ENCODE results near the gene AK4.

The AK4 gene

GRCh38 chr1:65255656-65256050 lies 107.7 kb downstream of the AK4 start:
- Mint-ChIP-seq H3K4me3 (peak overlapping the region; percentile 90), H3K9me3 (ENCODE audit: low read depth) (no peaks in the 10 kb centered on the region), H3K4me1 (ENCODE audit: low read depth) (peaks cover 22% of the 10 kb centered on the region), H3K36me3 (no peaks in the 10 kb centered on the region), H3K27ac (no peak overlapping the region), H3K27me3 (peaks cover 5% of the 10 kb centered on the region)

GRCh38 chr1:65256860-65257708 lies 109.1 kb downstream of the AK4 start:
- no peak overlapping the region for H3K27ac Mint-ChIP-seq
- no peaks in the 10 kb centered on the region for H3K36me3 Mint-ChIP-seq
- peaks cover 29% of the 10 kb centered on the region for H3K4me1 Mint-ChIP-seq (ENCODE audit: low read depth)
- H3K4me3 Mint-ChIP-seq = no peak overlapping the region
- H3K27me3 Mint-ChIP-seq = peaks cover 5% of the 10 kb centered on the region
- H3K9me3 Mint-ChIP-seq (ENCODE audit: low read depth) = no peaks in the 10 kb centered on the region

DNA sequence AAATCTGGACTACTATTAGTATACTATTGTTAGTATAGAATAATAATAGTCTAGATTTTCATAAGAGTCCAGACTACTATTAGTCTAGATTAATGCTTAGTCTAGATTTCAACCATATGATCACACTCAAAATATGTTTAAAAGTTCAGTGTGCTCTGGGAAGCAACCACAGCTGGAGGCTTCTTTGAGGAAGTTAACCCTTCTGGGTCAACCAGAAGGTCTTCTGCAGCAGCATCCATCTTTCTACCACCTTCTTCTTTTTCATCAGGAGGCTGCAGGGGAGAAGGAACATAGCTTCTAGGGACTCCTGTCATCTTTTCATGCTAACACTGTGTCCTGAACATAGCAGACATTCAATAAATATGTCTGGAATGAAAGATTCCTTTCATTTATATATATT lies 110.1 kb downstream of the AK4 start:
- Mint-ChIP-seq H3K4me1 (ENCODE audit: low read depth) (peaks cover 27% of the 10 kb centered on the region), H3K4me3 (no peak overlapping the region), H3K9me3 (ENCODE audit: low read depth) (no peaks in the 10 kb centered on the region), H3K36me3 (no peaks in the 10 kb centered on the region), H3K27me3 (peaks cover 4% of the 10 kb centered on the region), H3K27ac (no peak overlapping the region)

GRCh38 chr1:65259816-65260215 lies 111.8 kb downstream of the AK4 start:
- Mint-ChIP-seq H3K4me3 (no peak overlapping the region), H3K27ac (no peak overlapping the region), H3K4me1 (ENCODE audit: low read depth) (peaks cover 28% of the 10 kb centered on the region)

DNA sequence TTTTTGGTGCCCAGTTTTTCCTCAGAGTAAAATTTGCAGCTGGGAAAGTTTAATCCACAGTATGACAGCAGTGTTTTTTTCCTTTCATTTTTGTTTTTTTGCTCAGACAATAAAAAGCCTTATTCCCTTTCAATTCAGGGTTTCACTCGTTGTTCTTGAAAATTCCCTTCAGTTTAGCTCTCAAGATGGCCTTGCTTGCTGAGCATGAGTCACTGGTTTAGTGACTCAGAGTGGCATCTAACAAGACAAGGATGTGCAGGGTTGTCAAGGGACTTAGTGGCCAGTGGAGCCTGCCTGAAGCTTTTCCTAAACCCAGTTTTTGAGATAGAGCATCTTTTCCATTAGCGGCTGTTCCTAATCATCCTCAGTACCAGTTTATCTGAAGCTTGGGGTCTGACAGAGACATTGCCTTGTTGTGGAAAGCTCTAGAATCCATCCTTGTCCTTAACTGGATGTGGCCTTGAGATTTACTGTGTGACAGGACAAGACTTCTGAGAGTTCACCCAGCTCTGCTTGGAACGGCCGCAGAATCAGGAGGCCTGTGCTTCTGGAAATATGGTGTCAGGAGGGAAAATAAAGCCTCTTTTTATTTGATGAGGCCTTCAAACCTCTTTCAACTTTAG lies 113.0 kb downstream of the AK4 start:
- Mint-ChIP-seq H3K27me3 (peaks cover 6% of the 10 kb centered on the region), H3K27ac (peak overlapping the region; percentile 61), H3K9me3 (ENCODE audit: low read depth) (no peaks in the 10 kb centered on the region), H3K4me3 (peak overlapping the region; percentile 27), H3K36me3 (no peaks in the 10 kb centered on the region), H3K4me1 (ENCODE audit: low read depth) (peaks cover 30% of the 10 kb centered on the region)

More at GRCh38 chr1:65259816-65260215, 111.8 kb downstream of the AK4 start:
- Mint-ChIP-seq H3K9me3 (ENCODE audit: low read depth) (no peaks in the 10 kb centered on the region), H3K27me3 (peaks cover 8% of the 10 kb centered on the region), H3K36me3 (no peaks in the 10 kb centered on the region)

DNA sequence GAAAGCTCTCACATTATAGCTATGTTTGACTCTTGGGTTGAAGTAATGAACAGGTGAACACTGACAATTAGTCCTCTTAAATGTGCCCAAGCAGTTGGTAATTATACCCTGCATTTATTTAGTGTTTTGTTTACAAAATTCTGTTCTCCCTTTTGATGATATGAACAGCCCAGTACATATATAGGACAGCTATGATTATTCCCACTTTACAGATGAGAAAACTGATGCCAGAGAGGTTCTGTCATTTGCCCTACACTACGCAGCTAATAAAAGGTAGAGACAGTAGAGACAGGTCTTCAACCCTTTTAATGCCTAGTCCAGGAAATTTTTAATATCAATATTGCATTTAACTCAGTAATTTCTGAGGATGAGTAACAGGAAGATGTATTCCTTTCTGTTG lies 115.3 kb downstream of the AK4 start:
- no peak overlapping the region for H3K27ac Mint-ChIP-seq
- H3K36me3 Mint-ChIP-seq = no peaks in the 10 kb centered on the region
- H3K4me3 Mint-ChIP-seq = no peak overlapping the region
- peaks cover 11% of the 10 kb centered on the region for H3K27me3 Mint-ChIP-seq
- peaks cover 37% of the 10 kb centered on the region for H3K4me1 Mint-ChIP-seq (ENCODE audit: low read depth)
- H3K9me3 Mint-ChIP-seq (ENCODE audit: low read depth) = no peaks in the 10 kb centered on the region

- Mint-ChIP-seq H3K36me3 (no peaks in the 10 kb centered on the region), H3K27ac (peak overlapping the region; percentile 8), H3K4me3 (peak overlapping the region; percentile 81), H3K4me1 (ENCODE audit: low read depth) (peaks cover 37% of the 10 kb centered on the region), H3K9me3 (ENCODE audit: low read depth) (no peaks in the 10 kb centered on the region), H3K27me3 (peaks cover 9% of the 10 kb centered on the region)
Observed at GRCh38 chr1:65264197-65264929, 116.4 kb downstream of the AK4 start.

GRCh38 chr1:65265296-65265650 lies 117.3 kb downstream of the AK4 start:
- Mint-ChIP-seq H3K4me3 (peak overlapping the region; percentile 81), H3K36me3 (no peaks in the 10 kb centered on the region), H3K4me1 (ENCODE audit: low read depth) (peaks cover 33% of the 10 kb centered on the region), H3K9me3 (ENCODE audit: low read depth) (no peaks in the 10 kb centered on the region), H3K27ac (no peak overlapping the region), H3K27me3 (peaks cover 9% of the 10 kb centered on the region)

DNA sequence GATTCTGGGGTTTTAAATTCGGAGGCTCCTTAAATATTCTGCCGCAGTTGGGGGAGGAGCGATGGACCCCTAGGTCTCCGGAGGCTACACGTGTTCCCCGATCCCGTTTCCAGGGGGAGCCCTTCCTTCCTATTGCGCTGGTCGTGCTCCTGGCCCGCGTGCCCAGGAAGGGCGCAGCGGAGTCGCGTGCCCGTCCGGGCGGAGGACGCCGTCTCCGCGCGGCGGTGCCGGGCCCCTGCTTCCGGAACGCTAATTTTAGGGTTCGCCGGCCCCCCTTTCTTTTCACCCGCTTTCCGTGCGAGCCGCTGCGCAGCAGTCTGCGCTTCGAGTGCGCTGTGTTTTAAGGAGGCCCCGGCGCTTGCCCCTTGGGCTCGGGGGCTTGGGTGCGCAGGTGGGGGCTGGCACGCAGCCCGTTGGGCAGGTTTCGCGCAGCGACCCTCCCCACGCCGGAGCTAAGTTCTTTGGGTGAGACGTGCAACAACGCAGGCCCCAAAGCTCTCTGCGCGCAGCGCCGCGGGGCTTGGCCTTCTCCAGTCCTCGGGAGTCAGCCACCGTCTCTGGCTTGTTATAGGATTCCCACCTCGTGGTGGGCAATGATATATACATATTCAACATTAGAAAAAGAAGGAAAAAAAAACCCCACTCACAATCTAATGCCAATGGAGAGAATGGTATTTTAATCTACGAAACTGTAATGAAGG lies 117.8 kb downstream of the AK4 start:
- Mint-ChIP-seq H3K4me3 (peak overlapping the region; percentile 81), H3K27ac (peak overlapping the region; percentile 61), H3K27me3 (peaks cover 9% of the 10 kb centered on the region), H3K9me3 (ENCODE audit: low read depth) (no peaks in the 10 kb centered on the region), H3K4me1 (ENCODE audit: low read depth) (peaks cover 27% of the 10 kb centered on the region), H3K36me3 (no peaks in the 10 kb centered on the region)

- H3K36me3 Mint-ChIP-seq = no peaks in the 10 kb centered on the region
- peak overlapping the region; percentile 61 for H3K27ac Mint-ChIP-seq
- peaks cover 9% of the 10 kb centered on the region for H3K27me3 Mint-ChIP-seq
- peak overlapping the region; percentile 81 for H3K4me3 Mint-ChIP-seq
- H3K4me1 Mint-ChIP-seq (ENCODE audit: low read depth) = peaks cover 23% of the 10 kb centered on the region
- no peaks in the 10 kb centered on the region for H3K9me3 Mint-ChIP-seq (ENCODE audit: low read depth)
Observed at GRCh38 chr1:65266476-65266875, 118.5 kb downstream of the AK4 start.

DNA sequence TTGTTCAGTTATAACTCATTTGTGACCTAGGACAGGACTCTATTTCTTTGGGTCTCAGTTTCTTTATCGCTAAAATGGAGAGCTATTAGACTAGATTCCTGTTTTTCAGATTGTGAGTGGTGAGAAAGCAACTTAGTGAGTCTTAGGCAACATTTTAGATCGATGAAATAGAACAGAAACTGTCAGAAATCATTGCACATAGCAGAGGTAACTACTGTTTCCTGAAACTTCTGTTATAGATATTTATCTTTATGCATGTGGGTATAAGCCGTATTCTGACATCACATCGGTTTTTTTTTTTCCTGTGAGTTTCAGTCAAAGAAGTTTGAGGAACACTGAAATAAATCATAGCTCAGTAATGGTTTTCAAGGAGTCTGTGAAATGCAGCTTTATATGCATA lies 119.3 kb downstream of the AK4 start:
- H3K4me3 Mint-ChIP-seq = no peak overlapping the region
- H3K36me3 Mint-ChIP-seq = no peaks in the 10 kb centered on the region
- H3K9me3 Mint-ChIP-seq (ENCODE audit: low read depth) = no peaks in the 10 kb centered on the region
- peaks cover 10% of the 10 kb centered on the region for H3K27me3 Mint-ChIP-seq
- H3K27ac Mint-ChIP-seq = no peak overlapping the region
- peaks cover 23% of the 10 kb centered on the region for H3K4me1 Mint-ChIP-seq (ENCODE audit: low read depth)

DNA sequence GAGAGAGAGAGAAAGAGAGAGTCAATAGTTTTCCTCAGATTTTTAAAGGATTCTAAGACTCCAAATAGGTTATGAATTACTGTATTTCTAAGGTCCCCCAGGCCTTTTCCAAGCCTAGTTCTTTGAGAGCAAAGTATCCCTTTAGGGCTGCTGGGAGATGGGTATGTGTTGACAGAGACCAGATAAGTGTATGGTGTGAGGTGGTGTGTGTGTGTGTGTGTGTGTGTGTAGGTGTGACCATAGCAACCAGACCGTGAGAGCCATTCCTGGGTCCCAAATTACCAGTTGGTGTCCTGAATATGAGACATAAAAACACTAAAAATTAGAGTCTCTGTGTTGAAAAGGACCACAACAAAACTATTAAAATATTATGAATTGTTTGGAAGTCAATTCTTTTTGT lies 119.7 kb downstream of the AK4 start:
- Mint-ChIP-seq H3K27me3 (peaks cover 10% of the 10 kb centered on the region), H3K4me1 (ENCODE audit: low read depth) (peaks cover 23% of the 10 kb centered on the region), H3K4me3 (no peak overlapping the region), H3K36me3 (no peaks in the 10 kb centered on the region), H3K27ac (no peak overlapping the region), H3K9me3 (ENCODE audit: low read depth) (no peaks in the 10 kb centered on the region)

DNA sequence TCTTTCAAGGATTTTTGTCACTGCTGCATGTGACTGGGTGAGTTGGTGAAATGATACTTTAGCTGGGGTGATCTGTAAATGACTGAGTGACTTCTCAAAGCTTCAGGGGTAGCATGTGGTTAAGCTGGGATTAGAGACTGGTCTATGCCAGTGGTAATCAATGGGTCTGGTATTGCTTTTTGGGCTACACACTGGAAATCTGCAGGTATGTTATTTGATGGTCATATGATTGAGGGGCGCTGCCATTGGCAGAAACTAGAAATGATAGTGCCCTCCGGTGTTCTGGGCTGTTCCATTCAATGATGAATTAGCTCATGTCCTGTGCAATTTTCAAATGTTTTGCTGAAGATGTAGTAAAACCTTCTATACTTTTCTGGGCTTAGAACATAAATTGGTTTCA lies 121.6 kb downstream of the AK4 start:
- Mint-ChIP-seq H3K36me3 (no peaks in the 10 kb centered on the region), H3K4me1 (ENCODE audit: low read depth) (peaks cover 17% of the 10 kb centered on the region), H3K4me3 (no peak overlapping the region), H3K27me3 (peaks cover 7% of the 10 kb centered on the region), H3K27ac (no peak overlapping the region), H3K9me3 (ENCODE audit: low read depth) (no peaks in the 10 kb centered on the region)

- no peak overlapping the region for H3K27ac Mint-ChIP-seq
- peaks cover 14% of the 10 kb centered on the region for H3K27me3 Mint-ChIP-seq
- H3K4me1 Mint-ChIP-seq (ENCODE audit: low read depth) = no peaks in the 10 kb centered on the region
- no peaks in the 10 kb centered on the region for H3K9me3 Mint-ChIP-seq (ENCODE audit: low read depth)
- no peaks in the 10 kb centered on the region for H3K36me3 Mint-ChIP-seq
- H3K4me3 Mint-ChIP-seq = no peak overlapping the region
Observed at GRCh38 chr1:65276197-65276939, 128.4 kb downstream of the AK4 start.

Measured in activated naive CD8-positive, alpha-beta T cell (primary cell).